ENCODE measurements around the gene PPP1R8. TPM values are rescaled to one million over a fixed set of nuclear protein-coding genes. Genes with fewer than 3 reads are reported as not detected.
A peak's percentile ranks its signal among the peaks of the same experiment; 100 is the strongest.

Gene PPP1R8
- 10 to 100 TPM; 38.6 to 55.1 (median 41.0) TPM for total RNA-seq

DNA sequence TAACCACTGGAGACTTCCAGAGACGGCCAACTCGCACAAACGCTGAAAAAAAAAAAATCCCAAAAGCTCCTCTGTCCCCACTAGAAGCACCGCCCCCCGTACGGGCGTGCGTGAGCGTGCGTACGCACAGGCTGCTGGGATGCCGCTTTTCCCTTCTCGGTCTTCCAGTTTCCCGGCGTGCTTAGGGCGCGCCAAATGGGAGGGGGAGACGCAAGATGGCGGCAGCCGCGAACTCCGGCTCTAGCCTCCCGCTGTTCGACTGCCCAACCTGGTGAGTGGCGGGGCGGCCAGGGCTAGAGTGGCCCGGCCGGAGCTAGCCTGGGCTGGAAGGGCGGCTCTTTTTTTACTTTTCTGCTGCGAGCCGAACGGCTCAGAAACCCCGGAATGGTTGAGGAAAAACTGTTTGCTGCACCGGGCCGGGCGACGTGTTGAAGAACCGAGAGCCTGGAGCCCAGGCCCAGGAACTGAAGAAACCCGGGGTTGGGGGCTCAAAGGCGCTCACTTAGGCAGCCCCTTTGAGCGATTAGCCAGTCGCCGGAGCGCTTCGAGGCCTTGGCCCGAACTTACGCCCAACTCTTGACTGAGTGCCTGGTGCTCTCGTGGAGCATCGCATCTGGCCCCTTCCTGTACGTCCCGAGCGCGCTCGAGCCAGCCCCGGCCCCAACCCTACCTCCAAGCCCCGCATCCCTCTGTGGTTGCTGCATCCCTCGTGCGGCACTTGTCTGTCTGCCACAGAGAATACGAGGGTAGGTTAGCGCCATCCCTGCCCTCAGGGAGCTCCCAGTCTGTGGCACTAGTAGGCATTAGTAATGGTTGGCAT lies at the start of gene PPP1R8:
Gene PPP1R8, plus strand, starts transcription at position 162 of the 820 bp plus-strand sequence. Its CDS starts 54 bp downstream, at position 216.
- peak within 1 kb of the TSS; percentile 95 to 97 for H3K4me3 ChIP-seq
- no peaks in the 10 kb centered on the region for H3K27me3 ChIP-seq
- H3K4me1 ChIP-seq, result peaks cover 7 to 48% (median 9%) of the 10 kb centered on the region in 3 donors
- WGBS, 2 donors (ENCODE audit: low coverage in 1 of 2), result 0% methylated on average over 1 of the region's 60 CpGs; no CpG with 5 or more reads in 1 of the 2 donors
- ATAC-seq, result peak; percentile 100
- no peaks in the 10 kb centered on the region for H3K9me3 ChIP-seq
- peak; percentile 55 to 76 for TF ChIP-seq POLR2A (IDR thresholded peaks at IDR 0.05)
- no peak for TF ChIP-seq EP300 (IDR thresholded peaks at IDR 0.05)
- TF ChIP-seq, protein P1, sequence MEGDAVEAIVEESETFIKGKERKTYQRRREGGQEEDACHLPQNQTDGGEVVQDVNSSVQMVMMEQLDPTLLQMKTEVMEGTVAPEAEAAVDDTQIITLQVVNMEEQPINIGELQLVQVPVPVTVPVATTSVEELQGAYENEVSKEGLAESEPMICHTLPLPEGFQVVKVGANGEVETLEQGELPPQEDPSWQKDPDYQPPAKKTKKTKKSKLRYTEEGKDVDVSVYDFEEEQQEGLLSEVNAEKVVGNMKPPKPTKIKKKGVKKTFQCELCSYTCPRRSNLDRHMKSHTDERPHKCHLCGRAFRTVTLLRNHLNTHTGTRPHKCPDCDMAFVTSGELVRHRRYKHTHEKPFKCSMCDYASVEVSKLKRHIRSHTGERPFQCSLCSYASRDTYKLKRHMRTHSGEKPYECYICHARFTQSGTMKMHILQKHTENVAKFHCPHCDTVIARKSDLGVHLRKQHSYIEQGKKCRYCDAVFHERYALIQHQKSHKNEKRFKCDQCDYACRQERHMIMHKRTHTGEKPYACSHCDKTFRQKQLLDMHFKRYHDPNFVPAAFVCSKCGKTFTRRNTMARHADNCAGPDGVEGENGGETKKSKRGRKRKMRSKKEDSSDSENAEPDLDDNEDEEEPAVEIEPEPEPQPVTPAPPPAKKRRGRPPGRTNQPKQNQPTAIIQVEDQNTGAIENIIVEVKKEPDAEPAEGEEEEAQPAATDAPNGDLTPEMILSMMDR (IDR thresholded peaks at IDR 0.05), result peak in 1 of 4 experiments; percentile 23
- TF ChIP-seq POLR2AphosphoS5 (IDR thresholded peaks at IDR 0.05), result peak; percentile 88
- H3K36me3 ChIP-seq, result peaks cover 0 to 24% of the 10 kb centered on the region in 2 donors
- H3K27ac ChIP-seq, result peak within 1 kb of the TSS; percentile 83 to 92 (median 86)

DNA sequence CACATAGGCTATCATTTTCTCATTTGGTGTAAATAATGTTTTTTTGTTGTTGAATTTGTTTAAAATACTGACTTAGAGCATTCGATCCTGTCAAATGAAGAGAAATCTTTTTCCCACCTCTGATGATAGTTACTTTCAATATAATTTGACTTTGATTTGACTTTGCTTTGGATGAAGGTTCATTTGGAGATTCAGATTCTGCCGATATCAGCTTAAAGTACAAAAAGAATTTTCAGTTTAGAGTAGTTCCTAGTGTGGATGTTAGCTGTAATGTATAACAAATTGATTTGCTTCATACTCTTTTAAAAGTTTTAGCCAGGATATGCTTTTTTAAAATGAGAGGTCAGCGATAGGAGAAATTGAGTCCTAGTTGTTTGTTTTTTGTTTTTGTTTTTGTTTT lies 47.6 kb upstream of the PPP1R8 start:
- peaks cover 0 to 21% of the 10 kb centered on the region in 2 donors for H3K36me3 ChIP-seq
- ATAC-seq, result no peak
- no peaks in the 10 kb centered on the region for H3K27me3 ChIP-seq
- no peak overlapping the region for H3K4me3 ChIP-seq
- WGBS, 2 donors (ENCODE audit: low coverage in 1 of 2), result 81 to 89% methylated on average over 3 of the region's 3 CpGs
- H3K4me1 ChIP-seq, result peaks cover 0 to 42% (median 0%) of the 10 kb centered on the region in 3 donors
- TF ChIP-seq EP300 (IDR thresholded peaks at IDR 0.05), result no peak
- TF ChIP-seq POLR2A (IDR thresholded peaks at IDR 0.05), result no peak
- H3K9me3 ChIP-seq, result no peaks in the 10 kb centered on the region
- no peak overlapping the region for H3K27ac ChIP-seq

DNA sequence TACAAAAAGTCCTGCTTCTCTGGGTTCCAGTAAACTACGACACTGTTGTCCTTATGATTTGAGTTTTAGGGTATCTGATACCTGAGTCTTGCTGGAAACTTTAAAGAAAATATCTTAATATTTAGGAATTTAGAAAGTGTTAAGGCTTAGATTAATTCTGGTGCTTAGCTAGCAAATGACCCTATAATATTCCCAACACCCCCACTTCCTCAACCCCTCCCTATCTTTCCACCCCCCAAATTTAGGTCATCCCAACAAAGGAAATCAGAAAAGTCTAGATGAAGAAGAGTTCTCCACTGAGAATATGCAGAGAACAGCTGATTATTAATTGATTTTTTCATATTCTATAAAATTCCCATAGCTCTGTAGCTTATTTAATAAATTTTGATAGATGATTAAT lies 45.9 kb upstream of the PPP1R8 start:
- no peak for ATAC-seq
- Histone ChIP-seq H3K27ac (no peak overlapping the region), H3K9me3 (no peaks in the 10 kb centered on the region), H3K4me1 (peaks cover 0 to 46% (median 0%) of the 10 kb centered on the region in 3 donors), H3K27me3 (no peaks in the 10 kb centered on the region), H3K36me3 (peaks cover 0 to 17% of the 10 kb centered on the region in 2 donors), H3K4me3 (no peak overlapping the region)
- no peak for TF ChIP-seq POLR2A (IDR thresholded peaks at IDR 0.05)
- TF ChIP-seq, protein P1 (IDR thresholded peaks at IDR 0.05), result no peak
- no peak for TF ChIP-seq POLR2AphosphoS5 (IDR thresholded peaks at IDR 0.05)
- TF ChIP-seq EP300 (IDR thresholded peaks at IDR 0.05), result no peak
- 92 to 100% methylated on average over 1 of the region's 1 CpG for WGBS, 2 donors (ENCODE audit: low coverage in 1 of 2)

DNA sequence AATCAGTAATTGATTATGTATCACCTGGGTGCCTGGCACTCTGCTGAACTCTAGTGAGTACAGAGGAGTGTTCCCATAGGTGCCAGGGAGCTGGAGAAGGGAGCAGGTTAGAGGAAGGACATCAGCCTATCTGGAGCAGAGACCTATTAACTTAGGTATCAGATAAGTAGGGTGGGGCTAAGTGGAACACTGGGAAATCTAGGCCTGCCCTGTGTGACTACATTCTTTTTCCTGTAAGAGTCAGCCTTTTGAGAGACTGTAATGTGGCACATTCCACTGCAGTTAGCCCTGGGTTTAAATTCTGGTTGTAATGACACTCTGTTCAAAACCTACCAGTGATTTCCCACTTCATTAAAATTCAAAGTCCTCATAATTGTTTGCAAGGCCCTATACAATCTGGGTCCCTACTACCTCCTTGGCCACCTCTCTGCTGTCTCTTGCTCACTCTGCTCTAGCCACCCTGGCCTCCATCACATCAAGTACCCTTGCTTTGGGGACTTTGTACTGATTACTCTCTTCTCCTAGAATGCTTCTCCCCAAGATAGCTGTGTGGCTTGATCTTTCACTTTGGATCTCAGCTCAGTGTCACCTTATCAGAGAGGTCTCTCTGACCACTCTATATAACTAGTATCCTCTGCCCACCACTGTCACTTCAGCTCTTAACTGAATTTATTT lies 44.7 kb upstream of the PPP1R8 start:
- no peaks in the 10 kb centered on the region for H3K27me3 ChIP-seq
- H3K4me3 ChIP-seq, result no peak overlapping the region
- peaks cover 0 to 17% of the 10 kb centered on the region in 2 donors for H3K36me3 ChIP-seq
- peaks cover 0 to 46% (median 0%) of the 10 kb centered on the region in 3 donors for H3K4me1 ChIP-seq
- no peaks in the 10 kb centered on the region for H3K9me3 ChIP-seq
- TF ChIP-seq POLR2A (IDR thresholded peaks at IDR 0.05) (no peak), POLR2AphosphoS5 (IDR thresholded peaks at IDR 0.05) (no peak), EP300 (IDR thresholded peaks at IDR 0.05) (no peak)
- TF ChIP-seq, protein P1 (IDR thresholded peaks at IDR 0.05), result no peak
- no peak for ATAC-seq
- H3K27ac ChIP-seq, result no peak overlapping the region

DNA sequence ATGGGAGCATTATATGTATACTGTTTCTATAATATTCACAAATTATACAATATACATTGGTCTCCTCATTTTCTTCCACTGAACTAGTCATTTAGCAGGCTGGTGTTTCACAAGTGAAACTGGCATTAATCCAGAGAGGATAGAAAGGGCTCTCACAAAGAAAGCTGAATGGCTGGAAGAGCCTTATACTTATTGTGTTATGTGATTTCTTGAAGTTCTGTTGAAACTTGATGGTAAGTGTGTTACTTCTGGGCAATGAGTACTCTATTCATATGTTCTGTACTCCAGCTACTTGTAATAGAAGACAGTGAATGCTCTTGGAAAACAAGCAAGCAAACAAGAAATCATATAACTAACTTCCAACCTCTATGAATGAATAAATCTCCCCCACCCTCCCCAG lies 42.7 kb upstream of the PPP1R8 start:
- Histone ChIP-seq H3K27ac (peak overlapping the region in 1 of 4 donors; percentile 33), H3K27me3 (no peaks in the 10 kb centered on the region), H3K36me3 (peaks cover 0 to 31% of the 10 kb centered on the region in 2 donors), H3K4me3 (no peak overlapping the region), H3K4me1 (peaks cover 0 to 34% (median 0%) of the 10 kb centered on the region in 3 donors), H3K9me3 (no peaks in the 10 kb centered on the region)
- TF ChIP-seq POLR2A (IDR thresholded peaks at IDR 0.05) (no peak), POLR2AphosphoS5 (IDR thresholded peaks at IDR 0.05) (no peak), EP300 (IDR thresholded peaks at IDR 0.05) (no peak)
- TF ChIP-seq, protein P1 (IDR thresholded peaks at IDR 0.05), result no peak
- no peak for ATAC-seq
